IPS-NIHi11 (cell line): ENCODE measurements around the gene RFX3.
A peak's percentile ranks its signal among the peaks of the same experiment; 100 is the strongest.

Experiments
- DNase-seq: peaks from one replicate; pipeline ENCODE4 v3.0.0; 2012; ENCODE audit warnings: mixed read lengths, low spot score

Gene RFX3

DNA sequence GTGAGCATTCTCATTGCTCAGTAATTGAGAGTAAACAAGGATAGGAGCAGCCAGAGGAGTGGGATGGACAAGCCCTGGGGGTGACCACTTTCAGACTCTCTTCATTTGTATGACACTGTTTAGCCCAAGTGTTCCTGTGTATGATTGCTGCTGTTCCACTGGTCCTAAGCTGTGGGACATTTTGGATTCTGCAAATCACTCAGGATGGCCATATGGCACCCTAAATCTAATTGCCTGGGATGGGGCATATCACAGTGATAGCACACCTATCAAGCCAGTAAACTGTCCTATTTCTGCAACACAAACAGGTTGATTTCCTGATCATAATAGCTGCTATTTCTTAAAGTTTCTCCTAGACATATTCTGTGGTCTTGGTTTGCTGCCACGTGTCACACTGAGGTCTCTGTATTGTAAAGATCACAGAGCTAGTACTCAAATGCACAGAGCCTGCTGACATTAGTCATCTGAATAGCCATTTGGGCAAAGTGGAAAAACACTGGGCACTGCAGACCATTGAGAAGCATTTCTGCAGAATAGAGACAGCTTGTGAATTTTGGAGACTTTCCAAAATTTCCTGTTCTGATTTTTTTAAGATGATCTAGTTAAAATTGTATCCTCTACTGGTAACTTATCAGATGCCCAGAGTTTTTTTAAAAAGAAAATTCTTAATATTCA lies 320.2 kb downstream of the RFX3 start:
- no peak for DNase-seq

DNA sequence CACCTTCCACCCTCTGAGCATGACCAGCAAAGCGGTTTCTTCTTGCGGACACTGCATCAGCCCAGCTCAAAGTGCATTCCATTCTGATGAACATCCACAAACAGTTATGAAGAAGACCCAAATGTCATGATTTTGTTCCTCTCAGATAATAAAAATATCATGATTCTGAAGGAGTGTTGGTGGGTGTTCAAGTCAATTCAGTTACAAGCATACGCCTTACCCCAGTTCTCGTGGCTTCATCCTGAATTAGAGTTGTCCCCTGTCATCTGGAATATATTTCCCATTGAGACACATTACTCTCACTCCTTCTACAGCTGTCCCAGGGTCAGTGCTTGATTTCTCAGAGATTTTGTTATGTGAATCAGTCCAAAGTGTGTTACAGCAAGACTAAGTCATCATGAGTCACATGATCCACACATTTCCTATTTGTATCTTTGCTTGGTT lies 325.4 kb downstream of the RFX3 start:
- DNase-seq: no peak

DNA sequence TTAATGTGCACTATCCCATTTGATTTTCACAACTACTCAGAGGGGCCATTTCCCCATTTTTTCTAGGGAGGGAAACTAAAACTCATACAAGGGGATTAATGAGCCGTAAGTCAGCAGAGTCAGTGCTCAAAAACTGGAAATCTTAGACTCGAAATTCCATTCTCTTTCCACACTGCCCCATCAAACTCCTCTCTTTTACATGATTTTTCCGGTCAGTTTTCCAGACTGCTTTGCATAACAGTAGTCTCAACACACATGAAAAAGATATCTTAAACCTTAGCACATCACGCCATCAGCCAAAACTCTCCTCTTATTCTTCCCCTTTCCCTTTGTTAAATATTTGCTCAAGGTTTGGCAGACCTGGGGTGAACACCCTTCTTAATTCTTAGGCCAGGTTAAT lies 332.0 kb downstream of the RFX3 start:
- no peak for DNase-seq

DNA sequence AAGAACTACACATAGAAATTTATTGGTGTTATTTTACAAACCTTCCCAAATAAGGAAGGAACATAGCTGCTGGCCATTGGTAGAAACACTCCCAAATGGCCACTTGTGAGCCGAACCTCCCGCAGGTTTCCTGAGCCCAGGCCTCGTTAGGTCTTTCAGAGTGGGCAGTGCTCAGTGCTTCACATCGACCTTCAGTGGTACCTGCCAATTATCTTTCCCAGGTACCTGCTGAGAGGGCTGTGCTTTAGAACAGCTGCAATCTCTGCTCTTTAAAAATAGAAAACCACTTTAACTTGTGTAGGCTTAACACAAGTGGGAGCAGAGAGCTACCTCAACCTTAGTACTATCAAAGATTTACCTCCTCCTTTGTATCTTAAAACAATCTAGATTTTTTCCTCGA lies 334.1 kb downstream of the RFX3 start:
- DNase-seq: no peak

DNA sequence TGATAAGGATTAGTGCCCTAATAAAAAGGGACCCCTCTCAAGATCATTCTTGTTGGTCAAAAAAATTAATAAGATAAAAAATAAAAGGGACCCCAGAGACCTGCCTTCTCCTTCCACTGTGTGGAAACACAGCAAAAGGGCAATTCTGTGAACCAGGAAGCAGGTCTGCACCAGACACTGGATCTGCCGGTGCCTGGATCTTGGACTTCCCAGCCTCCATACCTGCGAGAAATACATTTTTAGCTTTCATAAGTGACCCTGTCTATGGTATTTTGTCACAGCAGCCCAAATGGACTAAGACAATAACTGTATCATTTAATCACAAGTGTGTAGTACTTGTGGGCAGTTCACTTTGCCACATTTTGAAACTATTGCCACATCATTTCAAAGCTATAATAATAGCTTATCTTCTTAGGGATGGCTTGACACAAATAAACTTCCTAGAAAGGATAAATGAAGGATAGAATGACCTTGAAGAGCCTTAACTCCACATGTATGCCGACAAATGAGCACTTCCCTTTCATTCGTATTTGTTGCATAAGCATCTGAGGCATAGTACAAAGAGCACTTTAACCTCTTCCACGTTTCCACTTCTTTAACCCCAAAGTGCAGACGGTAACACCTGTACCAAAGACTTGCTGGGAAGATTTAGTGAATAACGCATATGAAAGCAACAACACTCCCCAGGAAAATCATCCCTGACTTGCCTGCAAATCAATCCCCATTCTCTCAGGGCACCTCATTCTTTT lies 336.5 kb downstream of the RFX3 start:
- no peak for DNase-seq

DNA sequence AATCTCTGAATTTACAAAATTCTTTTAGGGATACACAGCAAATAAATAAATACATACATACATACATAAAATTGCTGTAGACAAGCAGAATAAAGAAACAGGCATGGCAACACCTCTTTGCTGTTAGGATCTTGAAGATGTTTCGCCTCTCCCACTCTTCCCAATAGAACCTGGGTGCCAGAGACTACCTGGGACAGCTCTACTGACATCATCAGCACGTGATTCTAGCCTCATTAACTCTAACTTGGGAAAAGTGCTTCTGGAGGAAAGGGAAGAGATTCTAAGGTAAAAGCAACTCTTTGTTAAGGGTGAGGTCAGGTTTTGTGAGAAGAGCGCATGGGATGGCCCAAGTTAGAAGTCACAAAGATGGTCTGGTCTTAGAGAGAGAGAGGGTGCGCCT lies 339.1 kb downstream of the RFX3 start:
- DNase-seq: no peak

DNA sequence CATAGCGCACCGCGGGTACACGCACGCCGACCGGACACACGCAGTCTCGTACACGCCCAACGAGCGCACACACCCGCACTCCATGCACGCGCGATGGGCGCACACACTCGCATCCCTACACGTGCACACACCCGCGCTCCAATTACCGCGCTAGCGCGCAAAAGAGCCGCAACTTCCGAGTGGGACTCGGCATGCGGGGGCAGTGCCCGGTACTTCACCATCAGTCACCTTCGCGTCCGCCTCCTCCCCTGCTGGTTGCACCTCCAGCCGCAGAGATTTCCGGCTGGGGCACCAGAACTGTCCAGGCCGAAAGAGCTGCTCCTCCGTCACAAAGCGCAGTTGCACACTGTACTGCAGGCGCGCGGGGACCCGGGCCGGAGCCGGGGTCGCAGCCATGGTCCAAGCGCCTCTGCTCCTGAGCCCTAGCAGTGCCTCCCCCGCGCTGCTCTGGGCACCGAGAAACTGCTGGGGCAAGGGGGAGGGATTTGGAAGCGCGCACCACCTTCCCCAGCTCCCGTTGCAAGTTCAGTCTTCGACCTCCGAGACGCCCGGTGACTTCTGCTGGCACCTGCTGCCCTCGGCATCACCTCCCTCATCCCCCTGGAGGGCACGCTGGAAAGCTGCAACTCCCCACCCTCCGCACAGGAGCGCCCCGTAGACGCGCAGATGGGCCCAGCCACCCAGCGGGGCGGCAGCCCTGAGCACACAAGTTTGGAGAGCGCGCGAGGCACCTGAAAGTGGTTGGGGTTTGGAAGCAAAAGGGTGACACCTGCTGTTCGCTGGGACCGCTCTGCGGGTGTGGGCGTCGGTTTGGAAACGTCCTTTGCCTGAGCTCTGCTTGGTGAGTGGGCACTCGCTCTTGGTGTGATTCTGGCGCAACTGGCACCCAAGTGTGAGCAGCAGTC lies 344.5 kb downstream of the RFX3 start:
- peak; percentile 63 for DNase-seq

DNA sequence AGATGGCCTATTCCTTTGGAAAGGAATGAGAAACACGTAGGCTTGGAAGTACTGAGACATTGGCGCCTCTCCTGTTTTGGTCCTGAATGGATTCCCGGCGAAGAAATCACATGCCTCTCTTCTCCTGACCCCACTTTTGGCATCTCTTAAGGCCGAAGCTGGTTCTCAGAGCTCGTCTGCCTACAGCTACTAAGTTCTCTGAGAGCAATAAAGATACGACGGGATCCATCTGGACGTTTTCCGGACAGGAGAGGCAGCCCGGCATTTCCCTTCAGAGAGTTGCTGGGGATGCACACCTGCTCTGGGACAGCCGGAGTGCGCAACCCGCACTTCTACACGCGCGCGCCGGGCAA lies 345.1 kb downstream of the RFX3 start:
- DNase-seq: no peak

DNA sequence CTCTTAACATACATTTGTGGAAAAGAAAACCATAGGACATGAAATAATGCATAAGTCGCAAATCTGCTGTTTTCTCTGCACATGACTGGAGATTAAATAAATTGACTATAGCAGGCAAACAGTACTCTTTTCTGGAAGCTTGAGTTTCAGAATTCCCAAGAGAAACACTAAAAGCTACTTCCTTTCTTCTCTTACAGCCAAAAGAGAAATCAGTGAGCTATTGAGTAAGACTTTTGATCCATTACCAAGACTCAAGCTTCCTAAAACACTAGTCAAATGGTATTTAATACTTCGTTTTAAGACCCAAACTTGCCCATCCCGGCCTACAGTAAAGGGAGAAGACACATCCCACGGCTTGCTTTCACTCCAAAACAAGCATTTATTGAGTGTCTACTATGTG lies 346.1 kb downstream of the RFX3 start:
- DNase-seq: no peak

DNA sequence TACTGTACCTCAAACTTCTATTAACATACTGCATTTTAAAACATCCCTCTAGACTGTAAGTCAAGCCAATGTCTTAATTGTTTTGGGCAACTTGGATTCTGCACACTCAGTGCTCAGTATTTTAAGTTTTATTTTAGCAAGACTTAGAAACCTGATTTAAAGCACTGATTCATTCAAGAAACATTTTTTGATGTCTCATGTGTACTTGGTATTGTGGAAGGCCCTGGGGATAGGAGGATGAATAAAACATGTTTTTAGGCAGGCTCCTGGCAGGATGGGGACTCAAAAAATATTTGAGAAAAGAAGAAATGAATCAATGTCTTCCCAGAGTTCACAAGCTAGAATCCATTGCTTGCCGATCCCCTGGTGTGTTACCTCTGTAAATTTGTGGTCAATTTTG lies 347.9 kb downstream of the RFX3 start:
- DNase-seq: no peak

DNA sequence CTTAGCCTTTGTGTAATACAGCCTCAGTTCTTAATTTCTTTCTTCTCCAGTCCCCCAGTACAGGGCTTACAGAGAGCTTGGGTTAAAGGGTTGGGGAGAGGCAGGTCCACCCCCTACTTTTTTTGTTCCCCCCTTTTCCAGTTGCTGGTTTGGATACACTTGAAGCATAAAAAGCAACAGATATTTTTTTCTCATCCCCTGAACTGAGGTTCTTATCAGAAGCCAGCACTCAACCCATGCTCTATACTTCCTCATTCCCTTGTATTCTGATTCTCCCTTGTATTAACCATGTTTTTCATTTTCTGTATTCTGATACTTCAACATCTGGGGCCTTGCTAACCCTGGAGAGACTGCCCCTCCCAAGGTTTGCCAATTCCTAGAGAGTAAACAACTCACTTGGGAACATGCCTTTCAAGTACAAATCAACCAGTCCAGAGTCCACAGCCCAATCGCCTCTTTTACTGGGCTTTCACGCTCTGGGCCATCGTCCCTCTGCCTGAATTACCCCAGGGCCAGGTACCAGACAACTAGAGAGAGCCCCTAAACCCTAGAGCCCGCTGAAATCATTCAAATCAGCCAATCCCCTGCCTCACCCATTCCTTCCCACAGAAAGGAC lies 348.5 kb downstream of the RFX3 start:
- DNase-seq: no peak

DNA sequence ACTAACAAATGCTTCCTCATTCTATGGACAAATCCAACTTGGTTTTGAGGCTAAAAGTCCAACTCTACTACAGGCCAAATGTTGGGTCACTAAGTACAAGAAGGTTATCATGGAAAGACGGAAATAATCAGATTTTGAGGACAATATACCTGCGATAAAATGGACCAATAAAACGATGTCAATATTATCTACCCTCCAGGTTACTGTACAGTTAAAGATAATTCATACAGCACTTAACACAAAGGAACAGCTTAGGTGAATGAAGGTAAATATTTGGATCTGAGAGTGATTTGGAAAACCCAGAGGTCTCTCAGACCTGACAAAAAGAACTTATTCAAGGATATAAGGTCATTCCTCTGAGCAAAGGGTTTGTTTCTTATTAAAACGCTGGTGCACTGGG lies 352.4 kb downstream of the RFX3 start:
- DNase-seq: no peak

DNA sequence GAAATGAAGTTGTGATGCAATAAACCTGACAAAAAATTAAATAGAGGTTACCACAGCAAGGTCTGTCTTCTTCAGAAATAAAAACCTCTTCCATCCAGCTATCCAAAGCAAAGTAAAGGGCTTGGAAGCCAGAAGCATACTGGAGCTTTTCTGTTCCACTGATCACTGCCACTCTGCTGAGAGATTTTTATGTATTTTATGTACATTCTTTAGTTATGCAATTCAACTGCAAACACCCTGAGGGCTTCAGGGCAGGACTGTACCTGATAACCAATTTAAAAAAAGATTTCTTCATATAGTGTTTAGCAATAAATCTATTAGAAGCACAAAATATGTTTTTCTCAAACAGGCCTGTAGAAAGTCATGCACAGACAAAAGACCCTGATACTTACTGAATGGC lies 355.0 kb downstream of the RFX3 start:
- DNase-seq: no peak
